Fibroblast of the conjunctiva (primary cell): ENCODE measurements around the gene ZNF175.

Experiments
- DNase-seq: peaks from one replicate; pipeline ENCODE4 v3.0.0-alpha.2; 2010; ENCODE audit warnings: low read depth

The ZNF175 gene

GRCh38 chr19:51632126-51632525 lies 61.0 kb downstream of the ZNF175 start:
- no peak for DNase-seq

- no peak for DNase-seq
These were observed 66.4 kb downstream of the ZNF175 start for GRCh38 chr19:51637362-51637978.

GRCh38 chr19:51639916-51640315 lies 68.8 kb downstream of the ZNF175 start:
- DNase-seq, result no peak

- DNase-seq, result no peak
These were observed 69.3 kb downstream of the ZNF175 start for GRCh38 chr19:51640386-51640785.

- no peak for DNase-seq
These were observed 70.6 kb downstream of the ZNF175 start for GRCh38 chr19:51641648-51642047.
